ENCODE results near the gene PROX2. TPM values are rescaled to one million over a fixed set of nuclear protein-coding genes. Genes with fewer than 3 reads are reported as not detected.

PROX2 gene
- total and polyA plus RNA-seq, 2 donors = 0.09 to 0.14 TPM

- 97% methylated on average over 9 of the region's 9 CpGs for WGBS
- Histone ChIP-seq H3K9me3 (ENCODE audit: control insufficient read depth in 2 of 2, insufficient read depth in 1 of 2, low read length in 1 of 2) (no peaks in the 10 kb centered on the region), H3K4me3 (ENCODE audit: low read length in 2 of 2) (no peak overlapping the region), H3K27me3 (ENCODE audit: control insufficient read depth in 2 of 2, insufficient read depth in 1 of 2, low read length in 1 of 2) (peaks cover 0 to 6% of the 10 kb centered on the region in 2 donors), H3K36me3 (ENCODE audit: control insufficient read depth in 2 of 2, insufficient read depth in 2 of 2, low read length in 1 of 2) (no peaks in the 10 kb centered on the region), H3K4me1 (ENCODE audit: control insufficient read depth in 2 of 2, insufficient read depth in 2 of 2, low read length in 2 of 2) (peaks cover 0 to 36% of the 10 kb centered on the region in 2 donors), H3K27ac (ENCODE audit: low read depth in 1 of 2, low read length in 1 of 2) (no peak overlapping the region)
- DNase-seq (ENCODE audit: low read depth in 6 of 9, low spot score in 9 of 9) = no peak
Observed at GRCh38 chr14:74918380-74918779, 42.4 kb upstream of the PROX2 start.

GRCh38 chr14:74917646-74918081 lies 41.7 kb upstream of the PROX2 start:
- WGBS = 91% methylated on average over 13 of the region's 13 CpGs
- Histone ChIP-seq H3K4me3 (ENCODE audit: low read length in 2 of 2) (no peak overlapping the region), H3K27ac (ENCODE audit: low read depth in 1 of 2, low read length in 1 of 2) (peak overlapping the region in 1 of 2 donors; percentile 30), H3K36me3 (ENCODE audit: control insufficient read depth in 2 of 2, insufficient read depth in 2 of 2, low read length in 1 of 2) (no peaks in the 10 kb centered on the region), H3K27me3 (ENCODE audit: control insufficient read depth in 2 of 2, insufficient read depth in 1 of 2, low read length in 1 of 2) (peaks cover 0 to 2% of the 10 kb centered on the region in 2 donors), H3K9me3 (ENCODE audit: control insufficient read depth in 2 of 2, insufficient read depth in 1 of 2, low read length in 1 of 2) (no peaks in the 10 kb centered on the region), H3K4me1 (ENCODE audit: control insufficient read depth in 2 of 2, insufficient read depth in 2 of 2, low read length in 2 of 2) (peaks cover 7 to 38% of the 10 kb centered on the region in 2 donors)
- no peak for DNase-seq (ENCODE audit: low read depth in 6 of 9, low spot score in 9 of 9)

- no peak for DNase-seq (ENCODE audit: low read depth in 6 of 9, low spot score in 9 of 9)
- Histone ChIP-seq H3K27ac (ENCODE audit: low read depth in 1 of 2, low read length in 1 of 2) (peak overlapping the region in 1 of 2 donors; percentile 57), H3K27me3 (ENCODE audit: control insufficient read depth in 2 of 2, insufficient read depth in 1 of 2, low read length in 1 of 2) (no peaks in the 10 kb centered on the region), H3K4me3 (ENCODE audit: low read length in 2 of 2) (no peak overlapping the region), H3K36me3 (ENCODE audit: control insufficient read depth in 2 of 2, insufficient read depth in 2 of 2, low read length in 1 of 2) (no peaks in the 10 kb centered on the region), H3K9me3 (ENCODE audit: control insufficient read depth in 2 of 2, insufficient read depth in 1 of 2, low read length in 1 of 2) (no peaks in the 10 kb centered on the region), H3K4me1 (ENCODE audit: control insufficient read depth in 2 of 2, insufficient read depth in 2 of 2, low read length in 2 of 2) (peaks cover 9 to 41% of the 10 kb centered on the region in 2 donors)
- 94% methylated on average over 5 of the region's 5 CpGs for WGBS
Observed at GRCh38 chr14:74917178-74917543, 41.2 kb upstream of the PROX2 start.

- Histone ChIP-seq H3K36me3 (ENCODE audit: control insufficient read depth in 2 of 2, insufficient read depth in 2 of 2, low read length in 1 of 2) (no peaks in the 10 kb centered on the region), H3K27me3 (ENCODE audit: control insufficient read depth in 2 of 2, insufficient read depth in 1 of 2, low read length in 1 of 2) (no peaks in the 10 kb centered on the region), H3K27ac (ENCODE audit: low read depth in 1 of 2, low read length in 1 of 2) (no peak overlapping the region), H3K4me3 (ENCODE audit: low read length in 2 of 2) (no peak overlapping the region), H3K4me1 (ENCODE audit: control insufficient read depth in 2 of 2, insufficient read depth in 2 of 2, low read length in 2 of 2) (peaks cover 9 to 53% of the 10 kb centered on the region in 2 donors), H3K9me3 (ENCODE audit: control insufficient read depth in 2 of 2, insufficient read depth in 1 of 2, low read length in 1 of 2) (no peaks in the 10 kb centered on the region)
- 72% methylated on average over 7 of the region's 7 CpGs for WGBS
- DNase-seq (ENCODE audit: low read depth in 6 of 9, low spot score in 9 of 9) = no peak
Observed at GRCh38 chr14:74915826-74916225, 39.9 kb upstream of the PROX2 start.

GRCh38 chr14:74915426-74915825 lies 39.5 kb upstream of the PROX2 start:
- H3K36me3 ChIP-seq (ENCODE audit: control insufficient read depth in 2 of 2, insufficient read depth in 2 of 2, low read length in 1 of 2) = no peaks in the 10 kb centered on the region
- 96% methylated on average over 4 of the region's 4 CpGs for WGBS
- no peak overlapping the region for H3K4me3 ChIP-seq (ENCODE audit: low read length in 2 of 2)
- H3K27me3 ChIP-seq (ENCODE audit: control insufficient read depth in 2 of 2, insufficient read depth in 1 of 2, low read length in 1 of 2) = no peaks in the 10 kb centered on the region
- H3K9me3 ChIP-seq (ENCODE audit: control insufficient read depth in 2 of 2, insufficient read depth in 1 of 2, low read length in 1 of 2) = no peaks in the 10 kb centered on the region
- H3K27ac ChIP-seq (ENCODE audit: low read depth in 1 of 2, low read length in 1 of 2) = no peak overlapping the region
- peaks cover 9 to 53% of the 10 kb centered on the region in 2 donors for H3K4me1 ChIP-seq (ENCODE audit: control insufficient read depth in 2 of 2, insufficient read depth in 2 of 2, low read length in 2 of 2)
- no peak for DNase-seq (ENCODE audit: low read depth in 6 of 9, low spot score in 9 of 9)

- H3K27ac ChIP-seq (ENCODE audit: low read depth in 1 of 2, low read length in 1 of 2) = peak overlapping the region; percentile 53 to 93
- no peak overlapping the region for H3K4me3 ChIP-seq (ENCODE audit: low read length in 2 of 2)
- H3K4me1 ChIP-seq (ENCODE audit: control insufficient read depth in 2 of 2, insufficient read depth in 2 of 2, low read length in 2 of 2) = peaks cover 9 to 55% of the 10 kb centered on the region in 2 donors
- no peaks in the 10 kb centered on the region for H3K27me3 ChIP-seq (ENCODE audit: control insufficient read depth in 2 of 2, insufficient read depth in 1 of 2, low read length in 1 of 2)
- H3K9me3 ChIP-seq (ENCODE audit: control insufficient read depth in 2 of 2, insufficient read depth in 1 of 2, low read length in 1 of 2) = no peaks in the 10 kb centered on the region
- H3K36me3 ChIP-seq (ENCODE audit: control insufficient read depth in 2 of 2, insufficient read depth in 2 of 2, low read length in 1 of 2) = no peaks in the 10 kb centered on the region
- WGBS = 79% methylated on average over 6 of the region's 6 CpGs
- peak in 5 of 9 donors; percentile 19 to 63 (median 34) for DNase-seq (ENCODE audit: low read depth in 6 of 9, low spot score in 9 of 9)
Observed at GRCh38 chr14:74913986-74914573, 38.1 kb upstream of the PROX2 start.

- Histone ChIP-seq H3K9me3 (ENCODE audit: control insufficient read depth in 2 of 2, insufficient read depth in 1 of 2, low read length in 1 of 2) (no peaks in the 10 kb centered on the region), H3K27me3 (ENCODE audit: control insufficient read depth in 2 of 2, insufficient read depth in 1 of 2, low read length in 1 of 2) (no peaks in the 10 kb centered on the region), H3K36me3 (ENCODE audit: control insufficient read depth in 2 of 2, insufficient read depth in 2 of 2, low read length in 1 of 2) (no peaks in the 10 kb centered on the region), H3K4me1 (ENCODE audit: control insufficient read depth in 2 of 2, insufficient read depth in 2 of 2, low read length in 2 of 2) (peaks cover 9 to 61% of the 10 kb centered on the region in 2 donors), H3K4me3 (ENCODE audit: low read length in 2 of 2) (no peak overlapping the region), H3K27ac (ENCODE audit: low read depth in 1 of 2, low read length in 1 of 2) (peak overlapping the region; percentile 38 to 93)
- WGBS = 47% methylated on average over 5 of the region's 5 CpGs
- DNase-seq (ENCODE audit: low read depth in 6 of 9, low spot score in 9 of 9) = peak; percentile 51 to 92 (median 74)
Observed at GRCh38 chr14:74913393-74913910, 37.5 kb upstream of the PROX2 start.

GRCh38 chr14:74912801-74913200 lies 36.9 kb upstream of the PROX2 start:
- no peaks in the 10 kb centered on the region for H3K9me3 ChIP-seq (ENCODE audit: control insufficient read depth in 2 of 2, insufficient read depth in 1 of 2, low read length in 1 of 2)
- H3K27me3 ChIP-seq (ENCODE audit: control insufficient read depth in 2 of 2, insufficient read depth in 1 of 2, low read length in 1 of 2) = no peaks in the 10 kb centered on the region
- peak overlapping the region; percentile 38 to 93 for H3K27ac ChIP-seq (ENCODE audit: low read depth in 1 of 2, low read length in 1 of 2)
- no peaks in the 10 kb centered on the region for H3K36me3 ChIP-seq (ENCODE audit: control insufficient read depth in 2 of 2, insufficient read depth in 2 of 2, low read length in 1 of 2)
- H3K4me3 ChIP-seq (ENCODE audit: low read length in 2 of 2) = no peak overlapping the region
- 98% methylated on average over 10 of the region's 10 CpGs for WGBS
- no peak for DNase-seq (ENCODE audit: low read depth in 6 of 9, low spot score in 9 of 9)
- H3K4me1 ChIP-seq (ENCODE audit: control insufficient read depth in 2 of 2, insufficient read depth in 2 of 2, low read length in 2 of 2) = peaks cover 9 to 63% of the 10 kb centered on the region in 2 donors

- DNase-seq (ENCODE audit: low read depth in 6 of 9, low spot score in 9 of 9) = no peak
- Histone ChIP-seq H3K27ac (ENCODE audit: low read depth in 1 of 2, low read length in 1 of 2) (peak overlapping the region in 1 of 2 donors; percentile 8), H3K27me3 (ENCODE audit: control insufficient read depth in 2 of 2, insufficient read depth in 1 of 2, low read length in 1 of 2) (no peaks in the 10 kb centered on the region), H3K4me3 (ENCODE audit: low read length in 2 of 2) (no peak overlapping the region), H3K4me1 (ENCODE audit: control insufficient read depth in 2 of 2, insufficient read depth in 2 of 2, low read length in 2 of 2) (peaks cover 9 to 63% of the 10 kb centered on the region in 2 donors), H3K36me3 (ENCODE audit: control insufficient read depth in 2 of 2, insufficient read depth in 2 of 2, low read length in 1 of 2) (peaks cover under 1 to 3% of the 10 kb centered on the region in 2 donors), H3K9me3 (ENCODE audit: control insufficient read depth in 2 of 2, insufficient read depth in 1 of 2, low read length in 1 of 2) (no peaks in the 10 kb centered on the region)
- 94% methylated on average over 6 of the region's 6 CpGs for WGBS
Observed at GRCh38 chr14:74912111-74912510, 36.2 kb upstream of the PROX2 start.
